Esophagus squamous epithelium (tissue), 5 donors: Measurements from ENCODE around the gene SLBP. TPM values are rescaled to one million over a fixed set of nuclear protein-coding genes. Genes with fewer than 3 reads are reported as not detected.

Experiments
- DNase-seq: peaks from one replicate; lab custom pipeline; 2025; lab: John Stamatoyannopoulos, UW
- H3K27ac ChIP-seq, 4 donors: fragments of 200-600 bp; sonication (generic); one replicate each; pipeline ENCODE4 v1.5.1; 2016 to 2019; ENCODE audit warnings: mild to moderate bottlenecking in 1 of 4
- H3K27me3 ChIP-seq, 4 donors: fragments of 200-600 bp; sonication (generic); 1 replicate in 3 of 4; 2 replicates in 1 of 4; pipeline versions ENCODE4 v1.5.1 to v1.6.0; 2017 to 2021; ENCODE audit warnings: antibody characterized with exemption in 1 of 4
- H3K36me3 ChIP-seq, 3 donors: fragments of 200-600 bp; sonication (generic); one replicate each; pipeline ENCODE4 v1.5.1; 2016 to 2019
- H3K4me1 ChIP-seq, 3 donors: fragments of 200-600 bp; sonication (generic); one replicate each; pipeline ENCODE4 v1.5.1; 2017 to 2019
- H3K4me3 ChIP-seq, 4 donors: fragments of 200-600 bp; sonication (generic); 1 replicate in 3 of 4; 2 replicates in 1 of 4; pipeline ENCODE4 v1.5.1; 2016 to 2019; ENCODE audit warnings: mild to moderate bottlenecking in 2 of 4, moderate library complexity in 1 of 4
- H3K9me3 ChIP-seq, 3 donors: fragments of 200-600 bp; sonication (generic); one replicate each; pipeline ENCODE4 v1.5.1; 2016 to 2019
- POLR2A ChIP-seq, 4 donors: fragments of 450-650 bp; IDR thresholded peaks; one replicate each; pipeline ENCODE4 v1.6.1; 2017; ENCODE audit warnings: antibody characterized with exemption in 4 of 4, mild to moderate bottlenecking in 4 of 4, moderate library complexity in 3 of 4
- WGBS, 2 donors: methylation state at CpG; one replicate each; pipeline ENCODE4 v1.1.5; 2018; 5-methylcytosine and 5-hydroxymethylcytosine counted together
- intact Hi-C: fragments of 100-400 bp; cut with DNase I; formaldehyde crosslinking; loops from one replicate; pipeline ENCODE4 v1.15.0; 2022
- total RNA-seq, 4 donors: library from RNA; depleted of rRNA; stranded (reverse); fragments of >200 nt; gene quantifications; one replicate each; pipeline ENCODE4 v1.1.0, GENCODE V29; 2016
- TF ChIP-seq, protein P1 (sequence below), 6 experiments: fragments of 450-650 bp in 4 of 6; fragments of 200-600 bp in 2 of 6; sonication (generic) in 2 of 6; IDR thresholded peaks; one replicate each; pipeline ENCODE4 v1.5.1; 2016 to 2019; ENCODE audit warnings: antibody characterized with exemption in 6 of 6, mild to moderate bottlenecking in 4 of 6, moderate library complexity in 4 of 6
- donor health status: DM: yes; HTN: yes; CAD: no.

The SLBP gene
- total RNA-seq, 4 donors from 2014 or later: 32.4 to 60.1 (median 48.6) TPM

DNA sequence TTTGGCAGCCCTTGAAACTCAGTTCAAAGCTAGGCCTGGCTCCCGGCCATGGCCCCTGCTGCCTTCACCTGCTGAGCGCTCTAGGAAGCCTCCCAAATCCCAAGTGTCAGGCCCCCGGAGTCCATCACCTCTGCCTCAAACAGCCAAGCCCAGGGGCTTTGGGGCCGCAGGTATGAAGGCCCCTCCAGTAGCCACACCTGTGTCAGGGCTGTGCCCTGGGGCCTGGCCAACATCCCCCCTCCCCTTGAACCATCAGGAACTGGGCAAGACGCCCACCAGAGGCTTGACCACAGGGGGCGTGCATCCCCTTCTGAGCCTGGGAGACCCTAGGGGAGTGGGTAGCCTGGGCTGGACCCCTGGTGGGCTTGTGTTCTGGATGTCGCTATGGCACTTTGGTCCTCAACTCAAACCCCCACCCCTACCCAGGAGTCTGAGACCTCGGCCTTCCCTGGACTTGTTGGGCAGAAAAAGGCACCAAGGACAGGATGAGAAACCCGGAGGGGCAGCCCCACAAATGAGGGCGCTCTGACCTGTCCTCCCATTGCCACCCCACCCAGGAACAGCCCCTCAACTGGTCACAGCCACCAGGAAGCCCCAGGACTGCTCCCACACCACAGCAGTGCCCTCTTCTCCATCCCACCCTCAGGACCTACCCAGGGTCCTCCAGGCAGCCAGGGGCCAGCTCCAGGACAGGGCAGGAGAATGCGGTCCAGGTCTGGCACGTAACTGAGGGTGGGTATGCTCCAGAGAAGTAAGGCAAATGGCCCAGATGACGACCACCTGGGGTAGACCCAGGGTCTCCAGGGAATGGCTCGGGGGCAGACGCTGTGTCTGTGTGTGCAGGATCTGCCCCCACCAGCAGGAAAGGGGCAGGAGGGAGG is 4.2 kb upstream of the SLBP start:
- Histone ChIP-seq H3K36me3 (peaks cover 8 to 33% (median 9%) of the 10 kb centered on the region in 3 donors), H3K9me3 (no peaks in the 10 kb centered on the region), H3K27me3 (no peaks in the 10 kb centered on the region), H3K4me3 (no peak overlapping the region), H3K27ac (peak overlapping the region in 1 of 4 donors; percentile 100), H3K4me1 (peaks cover 47 to 82% (median 50%) of the 10 kb centered on the region in 3 donors)
- no peak for DNase-seq
- no peak for TF ChIP-seq POLR2A (IDR thresholded peaks at IDR 0.05)
- TF ChIP-seq, protein P1, sequence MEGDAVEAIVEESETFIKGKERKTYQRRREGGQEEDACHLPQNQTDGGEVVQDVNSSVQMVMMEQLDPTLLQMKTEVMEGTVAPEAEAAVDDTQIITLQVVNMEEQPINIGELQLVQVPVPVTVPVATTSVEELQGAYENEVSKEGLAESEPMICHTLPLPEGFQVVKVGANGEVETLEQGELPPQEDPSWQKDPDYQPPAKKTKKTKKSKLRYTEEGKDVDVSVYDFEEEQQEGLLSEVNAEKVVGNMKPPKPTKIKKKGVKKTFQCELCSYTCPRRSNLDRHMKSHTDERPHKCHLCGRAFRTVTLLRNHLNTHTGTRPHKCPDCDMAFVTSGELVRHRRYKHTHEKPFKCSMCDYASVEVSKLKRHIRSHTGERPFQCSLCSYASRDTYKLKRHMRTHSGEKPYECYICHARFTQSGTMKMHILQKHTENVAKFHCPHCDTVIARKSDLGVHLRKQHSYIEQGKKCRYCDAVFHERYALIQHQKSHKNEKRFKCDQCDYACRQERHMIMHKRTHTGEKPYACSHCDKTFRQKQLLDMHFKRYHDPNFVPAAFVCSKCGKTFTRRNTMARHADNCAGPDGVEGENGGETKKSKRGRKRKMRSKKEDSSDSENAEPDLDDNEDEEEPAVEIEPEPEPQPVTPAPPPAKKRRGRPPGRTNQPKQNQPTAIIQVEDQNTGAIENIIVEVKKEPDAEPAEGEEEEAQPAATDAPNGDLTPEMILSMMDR (IDR thresholded peaks at IDR 0.05): no peak
- intact Hi-C loops: no loop called here
- WGBS, 2 donors: 77 to 90% methylated on average over 3 to 5 of the region's 15 CpGs

DNA sequence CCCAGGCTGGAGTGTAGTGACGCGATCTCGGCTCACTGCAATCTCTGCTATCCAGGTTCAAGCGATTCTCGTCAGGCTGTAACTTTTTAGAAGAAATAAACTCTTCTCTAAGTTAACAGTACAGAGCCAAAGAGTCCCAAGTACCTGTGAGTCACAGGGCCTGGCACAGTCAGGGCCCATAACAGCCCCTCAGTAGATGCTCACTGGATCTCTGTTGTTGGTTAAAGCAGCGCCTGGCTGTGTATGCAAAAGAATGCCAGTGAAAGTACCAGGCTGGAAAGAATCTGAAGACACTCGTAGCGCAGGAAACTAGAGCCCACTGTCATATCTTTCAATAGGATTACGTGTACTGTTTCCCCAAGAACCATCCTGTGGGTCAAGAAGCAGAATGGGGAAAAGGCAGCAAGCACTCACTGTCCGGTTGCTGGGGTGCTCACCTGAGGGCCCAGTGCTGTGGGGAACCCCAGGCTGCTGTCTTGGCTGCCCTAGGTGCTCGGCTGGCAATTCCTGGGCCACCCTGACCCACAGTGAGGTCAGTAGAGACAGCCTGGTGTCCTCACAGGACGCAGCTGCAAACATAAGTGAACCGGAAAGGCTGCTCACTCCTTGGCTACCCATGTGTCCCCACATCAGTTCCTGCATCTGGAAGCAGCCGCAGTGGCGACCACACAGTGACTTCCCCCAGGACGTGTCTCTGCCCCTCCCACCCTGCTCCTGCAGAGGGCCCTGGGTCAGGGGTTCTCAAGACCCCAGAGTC is 3.1 kb upstream of the SLBP start:
- no peak for TF ChIP-seq POLR2A (IDR thresholded peaks at IDR 0.05)
- TF ChIP-seq, protein P1 (IDR thresholded peaks at IDR 0.05): no peak
- intact Hi-C loops: no loop called here
- Histone ChIP-seq H3K9me3 (no peaks in the 10 kb centered on the region), H3K4me1 (peaks cover 44 to 89% (median 59%) of the 10 kb centered on the region in 3 donors), H3K27ac (peak overlapping the region in 2 of 4 donors; percentile 69 to 100), H3K27me3 (no peaks in the 10 kb centered on the region), H3K4me3 (no peak overlapping the region), H3K36me3 (peaks cover 8 to 33% (median 9%) of the 10 kb centered on the region in 3 donors)
- no peak for DNase-seq
- 75 to 77% methylated on average over 8 to 9 of the region's 16 CpGs for WGBS, 2 donors

DNA sequence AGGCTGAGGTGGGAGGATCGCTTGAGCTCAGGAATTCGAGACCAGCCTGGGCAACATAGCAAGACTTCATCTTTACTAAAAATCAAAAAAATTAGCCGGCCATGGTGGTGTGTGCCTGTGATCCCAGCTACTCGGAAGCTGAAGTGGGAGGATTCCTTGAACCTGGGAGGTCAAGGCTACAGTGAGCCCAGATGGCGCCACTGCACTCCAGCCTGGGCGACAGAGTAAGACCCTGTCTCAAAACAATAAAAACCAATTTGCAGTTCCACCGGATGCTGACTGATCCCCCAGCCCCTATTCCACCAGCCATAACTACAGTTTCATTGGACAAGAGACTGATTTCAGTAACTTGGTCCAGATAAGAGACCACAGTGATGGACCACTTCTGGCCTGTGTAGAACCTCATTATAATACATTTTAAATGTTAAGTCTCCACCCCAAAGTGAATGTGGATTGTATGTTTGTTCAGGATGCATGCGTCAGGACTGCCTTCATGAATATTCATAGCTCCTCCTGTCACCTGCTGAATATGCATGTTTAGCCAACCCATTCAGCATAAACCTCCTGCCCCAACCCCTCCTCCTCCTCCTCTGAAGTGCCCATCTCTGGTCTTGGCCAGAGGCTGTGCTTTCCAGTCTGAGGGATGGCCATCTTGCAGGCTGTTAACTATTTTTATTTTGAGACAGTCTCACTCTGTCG is 2.3 kb upstream of the SLBP start:
- Histone ChIP-seq H3K27me3 (no peaks in the 10 kb centered on the region), H3K4me1 (peaks cover 37 to 89% (median 57%) of the 10 kb centered on the region in 3 donors), H3K9me3 (no peaks in the 10 kb centered on the region), H3K36me3 (peaks cover 8 to 41% (median 9%) of the 10 kb centered on the region in 3 donors), H3K27ac (peak overlapping the region in 2 of 4 donors; percentile 69 to 100), H3K4me3 (no peak overlapping the region)
- WGBS, 2 donors: 68 to 71% methylated on average over 9 of the region's 9 CpGs
- TF ChIP-seq POLR2A (IDR thresholded peaks at IDR 0.05): no peak
- TF ChIP-seq, protein P1 (IDR thresholded peaks at IDR 0.05): no peak
- no peak for DNase-seq
- intact Hi-C loops: no loop called here

DNA sequence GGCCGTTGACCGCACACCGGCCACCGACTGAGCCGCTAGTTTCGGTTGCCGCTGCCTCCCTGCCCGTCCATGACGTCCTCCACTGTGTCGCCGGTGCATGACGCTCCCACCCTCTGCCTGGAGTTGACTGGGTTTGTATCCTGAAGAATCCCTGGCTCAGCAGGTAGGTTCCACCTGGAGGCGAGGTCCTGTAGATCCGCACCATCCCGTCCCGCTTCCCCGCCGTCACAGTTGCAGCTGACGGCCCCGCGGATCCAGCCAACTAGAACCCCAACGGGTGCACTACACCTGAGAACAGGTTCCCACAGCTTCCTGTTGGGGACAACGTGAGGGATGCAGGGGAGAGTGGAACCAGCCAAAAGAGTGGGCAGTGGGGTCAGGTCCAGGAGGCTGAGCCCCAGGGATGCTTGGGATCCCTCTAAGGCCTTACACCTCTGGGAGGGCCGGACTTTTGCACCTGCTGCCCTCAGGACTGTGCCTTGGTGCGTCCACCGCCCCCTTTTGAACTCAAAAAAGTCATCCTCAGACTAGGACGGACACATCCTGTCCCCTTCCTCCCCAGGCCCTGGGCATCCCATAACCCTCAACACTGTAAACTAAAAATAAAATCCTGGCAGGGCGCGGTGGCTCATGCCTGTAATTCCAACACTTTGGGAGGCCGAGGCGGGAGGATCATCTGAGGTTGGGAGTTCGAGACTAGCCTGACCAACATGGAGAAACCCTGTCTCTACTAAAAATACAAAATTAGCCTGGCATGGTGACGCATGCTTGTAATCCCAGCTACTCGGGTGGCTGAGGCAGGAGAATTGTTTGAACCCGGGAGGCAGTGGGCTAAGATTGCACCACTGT is 1.1 kb upstream of the SLBP start:
- peaks cover 28 to 89% (median 46%) of the 10 kb centered on the region in 3 donors for H3K4me1 ChIP-seq
- peak overlapping the region; percentile 81 to 98 (median 91) for H3K4me3 ChIP-seq
- H3K36me3 ChIP-seq: peaks cover 8 to 42% (median 8%) of the 10 kb centered on the region in 3 donors
- DNase-seq: no peak
- WGBS, 2 donors: 24 to 25% methylated on average over 14 to 17 of the region's 35 CpGs
- TF ChIP-seq POLR2A (IDR thresholded peaks at IDR 0.05): no peak
- TF ChIP-seq, protein P1 (IDR thresholded peaks at IDR 0.05): no peak
- peak overlapping the region; percentile 95 to 100 (median 98) for H3K27ac ChIP-seq
- no peaks in the 10 kb centered on the region for H3K9me3 ChIP-seq
- intact Hi-C loops: no loop called here
- no peaks in the 10 kb centered on the region for H3K27me3 ChIP-seq
